GM23248 (cell line): ENCODE measurements around the gene TTLL13.
"Not testable (repeated sequence)": the region's sequence is repeated elsewhere in the genome, so short reads cannot be mapped to it uniquely, and the experiment has no call there.

ENCODE experiments used
- EZH2 ChIP-seq: fragments of 200-600 bp; sonication (generic); IDR thresholded peaks from 2 replicates; pipeline ENCODE4 v1.6.1; 2018; ENCODE audit warnings: antibody characterized with exemption, mild to moderate bottlenecking; ENCODE audit not compliant: insufficient read depth, poor library complexity, severe bottlenecking
- EZH2phosphoT487 ChIP-seq: fragments of 200-600 bp; sonication (generic); IDR thresholded peaks from 2 replicates; pipeline ENCODE4 v1.6.1; 2018; ENCODE audit warnings: antibody characterized with exemption, moderate library complexity, mild to moderate bottlenecking, low read depth; ENCODE audit not compliant: insufficient read depth

DNA sequence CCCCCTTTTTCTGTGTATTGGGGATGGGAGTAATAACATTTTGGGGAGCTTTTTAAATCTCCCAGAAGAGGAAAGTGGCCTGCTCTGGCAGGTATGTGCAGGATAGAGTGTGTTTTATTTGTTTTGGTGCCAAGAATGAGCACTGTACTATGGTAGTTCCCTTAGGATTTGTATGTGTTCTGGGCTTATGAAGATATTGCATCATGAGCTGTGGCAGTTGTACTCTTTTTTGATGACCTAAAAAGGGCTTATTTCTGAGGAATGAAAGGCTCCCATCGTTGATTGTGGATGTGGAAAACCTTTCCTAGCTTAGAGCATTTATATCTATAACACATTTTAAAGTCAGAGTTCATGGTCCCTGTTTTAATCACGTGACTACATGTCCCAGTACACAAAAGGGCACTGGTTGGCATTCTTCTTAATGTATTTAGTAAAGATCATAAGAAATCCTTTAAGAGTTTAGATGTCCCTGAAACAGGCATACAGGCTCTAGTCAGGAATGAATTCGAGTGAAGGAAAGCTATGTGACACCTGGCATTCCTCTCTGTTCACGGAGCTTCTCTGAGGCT lies 47.0 kb downstream of the TTLL13 start:
- not testable (repeated sequence) for TF ChIP-seq EZH2phosphoT487, EZH2
